GM12878 (cell line): ENCODE measurements around the gene FAM53B. TPM values are rescaled to one million over a fixed set of nuclear protein-coding genes. Genes with fewer than 3 reads are reported as not detected.

ENCODE experiments used
- ATAC-seq: fragments of 200-7000 bp; cut with Tn5 transposase; 3 replicates; pipeline ENCODE4 v1.9.1; 2020; ENCODE audit warnings: mild to moderate bottlenecking, moderate library complexity
- BruUV-seq: library from RNA; stranded (reverse); fragments of 400-500 nt; replicated peaks from 2 replicates; lab custom pipeline; 2021; lab: Mats Ljungman, UMichigan
- CTCF ChIA-PET: fragments of 300-600 bp; sonication (Branson Sonifier 250); formaldehyde crosslinking; extraction: SDS; loops from one replicate; lab custom pipeline; 2021; ENCODE audit warnings: inconsistent platforms; lab: Yijun Ruan, JAX
- POLR2A ChIA-PET: fragments of 350-600 bp; formaldehyde crosslinking; extraction: SDS; loops from one replicate; lab custom pipeline; 2021; ENCODE audit warnings: inconsistent platforms; lab: Charles Lee
- RAD21 ChIA-PET: fragments of 300-600 bp; sonication (Branson Sonifier 250); formaldehyde crosslinking; loops from one replicate; lab custom pipeline; 2023; ENCODE audit warnings: antibody characterized with exemption; ENCODE audit not compliant: unreplicated experiment; lab: Charles Lee
- SMC1A ChIA-PET: fragments of 300-600 bp; sonication (Branson Sonifier 250); formaldehyde crosslinking; loops from one replicate; lab custom pipeline; 2023; ENCODE audit not compliant: unreplicated experiment, uncharacterized antibody; lab: Charles Lee
- DNase-seq: peaks from one replicate; pipeline ENCODE4 v3.0.0-alpha.2; 2011; ENCODE audit warnings: low read depth, low spot score
- FAIRE-seq: peaks from 3 replicates; lab custom pipeline; 2011; peaks lifted over from hg19 to GRCh38; lab: Jason Lieb, UNC
- H2AFZ ChIP-seq: 2 replicates; pipeline ENCODE4 v1.6.0; 2011; ENCODE audit warnings: low read depth, low read length, control low read depth; ENCODE audit not compliant: control insufficient read depth
- H3K27ac ChIP-seq: 2 replicates; pipeline ENCODE4 v1.5.1; 2011; ENCODE audit warnings: control low read depth; ENCODE audit not compliant: control insufficient read depth, insufficient read depth
- H3K27me3 ChIP-seq, 2 experiments: replicated peaks in 1 of 2; 2 replicates each; pipeline versions ENCODE4 v1.6.0 to v1.6.1; 2011; ENCODE audit warnings: low read length in 1 of 2; ENCODE audit not compliant: control insufficient read depth in 2 of 2, insufficient read depth in 2 of 2
- H3K36me3 ChIP-seq, 2 experiments: 2 replicates each; pipeline ENCODE4 v1.5.1; 2011; ENCODE audit warnings: low read length in 1 of 2; ENCODE audit not compliant: control insufficient read depth in 2 of 2, insufficient read depth in 2 of 2
- H3K4me1 ChIP-seq: 2 replicates; pipeline ENCODE4 v1.6.1; 2011; ENCODE audit warnings: mild to moderate bottlenecking, low read length, moderate library complexity, mixed read lengths; ENCODE audit not compliant: control insufficient read depth, insufficient read depth
- H3K4me2 ChIP-seq: 2 replicates; pipeline ENCODE4 v1.6.0; 2011; ENCODE audit warnings: control low read depth; ENCODE audit not compliant: control insufficient read depth, insufficient read depth
- H3K4me3 ChIP-seq: fragments of 200-600 bp; sonication (generic); 2 replicates; pipeline ENCODE4 v1.5.1; 2016
- H3K79me2 ChIP-seq: 2 replicates; pipeline ENCODE4 v1.6.0; 2011; ENCODE audit warnings: low read length; ENCODE audit not compliant: control insufficient read depth, insufficient read depth
- H3K9ac ChIP-seq: 2 replicates; pipeline ENCODE4 v1.8.0; 2011; ENCODE audit warnings: low read length, control low read depth, mixed read lengths; ENCODE audit not compliant: control insufficient read depth, insufficient read depth
- H3K9me3 ChIP-seq: replicated peaks from 3 replicates; pipeline ENCODE4 v1.5.1; 2011; ENCODE audit warnings: mild to moderate bottlenecking, low read length; ENCODE audit not compliant: control insufficient read depth, insufficient read depth
- H4K20me1 ChIP-seq: 2 replicates; pipeline ENCODE4 v1.6.0; 2011; ENCODE audit not compliant: control insufficient read depth, insufficient read depth
- BACH1 ChIP-seq: fragments of 450-650 bp; IDR thresholded peaks from 2 replicates; pipeline ENCODE4 v1.6.1; 2017; ENCODE audit warnings: mild to moderate bottlenecking, borderline replicate concordance
- GATAD2B ChIP-seq: fragments of 450-650 bp; conservative IDR thresholded peaks from 2 replicates; pipeline ENCODE4 v1.6.1; 2017; ENCODE audit warnings: low read depth, mild to moderate bottlenecking, moderate library complexity
- IKZF1 ChIP-seq: fragments of 450-650 bp; conservative IDR thresholded peaks from 2 replicates; pipeline ENCODE4 v1.6.1; 2017; ENCODE audit warnings: antibody characterized with exemption, mild to moderate bottlenecking
- TARDBP ChIP-seq: IDR thresholded peaks from 2 replicates; pipeline ENCODE4 v1.6.1; 2016; ENCODE audit warnings: borderline replicate concordance
- YBX1 ChIP-seq: fragments of 450-650 bp; IDR thresholded peaks from 2 replicates; pipeline ENCODE4 v1.6.1; 2016; ENCODE audit warnings: antibody characterized with exemption
- ZNF687 ChIP-seq: fragments of 450-650 bp; IDR thresholded peaks from 2 replicates; pipeline ENCODE4 v1.6.1; 2017; ENCODE audit warnings: mild to moderate bottlenecking, moderate library complexity
- WGBS: methylation state at CpG from one replicate; pipeline ENCODE4 v1.1.6; 2016; ENCODE audit warnings: low lambda C conversion rate; ENCODE audit not compliant: insufficient replicate concordance, insufficient coverage; ENCODE audit errors: missing lambda C conversion rate; 5-methylcytosine and 5-hydroxymethylcytosine counted together
- in situ Hi-C: fragments of 300-500 bp; cut with MboI; formaldehyde crosslinking; loops from 9 replicates; pipeline ENCODE4 v1.14.3; 2018; ENCODE audit warnings: mixed read lengths
- intact Hi-C: fragments of 100-400 bp; cut with micrococcal nuclease; formaldehyde crosslinking; loops from one replicate; pipeline ENCODE4 v1.14.2; 2022; ENCODE audit not compliant: unreplicated experiment
- polyA plus RNA-seq, 11 experiments: library from polyadenylated mRNA; depleted of rRNA in 4 of 11; unstranded in 6 of 11; stranded (reverse) in 5 of 11; fragments of >200 nt; fragmentation: Nextera tagmentation in 4 of 11; fragmentation: Illumina TruSeq in 1 of 11; extraction: Ambion mirVana in 4 of 11; extraction: Trizol in 1 of 11; gene quantifications; 1 replicate in 1 of 11; 2 replicates in 10 of 11; pipeline versions ENCODE4 v1.2.1 to v1.2.3, GENCODE V29; 2011 to 2016; ENCODE audit warnings: inconsistent platforms in 2 of 11, missing spikeins in 2 of 11, low read depth in 1 of 11
- total RNA-seq, 4 experiments: library from RNA; depleted of rRNA in 3 of 4; stranded (reverse); fragments of >200 nt in 3 of 4; fragmentation: Illumina TruSeq in 1 of 4; extraction: Trizol in 1 of 4; gene quantifications; 2 replicates each; pipeline versions ENCODE4 v1.2.1 to v1.2.3, GENCODE V29; 2013 to 2021
- TF ChIP-seq, protein P1 (sequence below): IDR thresholded peaks from 2 replicates; pipeline ENCODE4 v1.6.1; 2012; ENCODE audit warnings: low read depth, low read length, improper control_type of control experiment
- TF ChIP-seq, protein P2 (sequence below): IDR thresholded peaks from 2 replicates; pipeline ENCODE4 v1.6.1; 2012; ENCODE audit warnings: low read length, inconsistent platforms

FAM53B gene
- total and polyA plus RNA-seq, 10 of the 15 experiments (the other 5 are each of a cell fraction or from before 2014, with no cell fraction given): 0.05 to 26.3 (median 8.1) TPM

GRCh38 chr10:124649214-124649613, 95.0 kb downstream of the FAM53B start:
- Histone ChIP-seq H3K4me1 (peaks cover 53% of the 10 kb centered on the region), H3K4me2 (peak overlapping the region; percentile 80), H3K79me2 (peaks cover 16% of the 10 kb centered on the region), H2AFZ (no peak overlapping the region), H3K4me3 (no peak overlapping the region), H3K27me3 (no peaks in the 10 kb centered on the region), H3K27ac (peak overlapping the region; percentile 87; the same call in 1 of the 2 replicates), H4K20me1 (no peaks in the 10 kb centered on the region; the same call in 1 of the 2 replicates), H3K9ac (no peak overlapping the region), H3K9me3 (no peaks in the 10 kb centered on the region), H3K36me3 (peaks cover 1 to 5% of the 10 kb centered on the region in 2 experiments; a peak in 3 of 4 replicates)
- FAIRE-seq: no peak
- RAD21 ChIA-PET: interaction anchor here (0.8 to 6.0 kb wide), 6 partner anchors 22 to 100 kb away, joined by 4 to 61 read pairs (median 24); no protein-coding TSS in a partner anchor
- 59% methylated on average over 5 of the region's 5 CpGs for WGBS
- BruUV-seq: no TSS peak
- TF ChIP-seq, protein P1, sequence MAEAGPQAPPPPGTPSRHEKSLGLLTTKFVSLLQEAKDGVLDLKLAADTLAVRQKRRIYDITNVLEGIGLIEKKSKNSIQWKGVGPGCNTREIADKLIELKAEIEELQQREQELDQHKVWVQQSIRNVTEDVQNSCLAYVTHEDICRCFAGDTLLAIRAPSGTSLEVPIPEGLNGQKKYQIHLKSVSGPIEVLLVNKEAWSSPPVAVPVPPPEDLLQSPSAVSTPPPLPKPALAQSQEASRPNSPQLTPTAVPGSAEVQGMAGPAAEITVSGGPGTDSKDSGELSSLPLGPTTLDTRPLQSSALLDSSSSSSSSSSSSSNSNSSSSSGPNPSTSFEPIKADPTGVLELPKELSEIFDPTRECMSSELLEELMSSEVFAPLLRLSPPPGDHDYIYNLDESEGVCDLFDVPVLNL: no peak
- TF ChIP-seq YBX1 (no peak), TARDBP (no peak)
- no peak for ATAC-seq
- DNase-seq: no peak
- POLR2A ChIA-PET: interaction anchor here (0.8 to 2.6 kb wide), 8 partner anchors 10 to 76 kb away, joined by 3 to 9 read pairs (median 5); no protein-coding TSS in a partner anchor
- intact Hi-C loops: loop anchor here (5.0 kb wide), 1 partner anchor 38 kb away; no protein-coding TSS in a partner anchor
- CTCF ChIA-PET: interaction anchor here (0.6 to 7.3 kb wide), 12 partner anchors 10 to 108 kb away, joined by 3 to 73 read pairs (median 4); no protein-coding TSS in a partner anchor
- SMC1A ChIA-PET: interaction anchor here (0.7 to 8.4 kb wide), 11 partner anchors 10 to 101 kb away, joined by 3 to 81 read pairs (median 4); no protein-coding TSS in a partner anchor
- in situ Hi-C loops: no loop called here

DNA sequence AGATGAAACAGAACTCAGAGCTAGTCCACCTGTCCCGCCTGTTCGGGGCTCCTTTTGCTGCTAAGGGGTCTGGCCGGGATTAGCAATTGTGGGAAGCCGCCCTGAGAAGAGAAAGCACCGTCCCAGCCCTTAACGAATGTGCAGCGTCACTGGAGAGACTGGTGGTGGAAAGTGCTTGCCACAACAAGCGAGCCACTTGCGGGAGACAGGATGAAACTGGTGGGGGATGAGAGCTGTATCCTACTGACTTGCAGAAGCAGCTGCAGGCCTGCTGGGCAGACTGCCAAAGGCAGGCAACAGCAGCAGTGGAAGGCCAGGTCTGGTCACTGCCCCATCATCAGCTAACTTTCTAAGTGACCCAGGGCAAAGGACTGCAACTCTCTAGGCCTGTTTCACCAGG, 95.4 kb downstream of the FAM53B start:
- ChIA-PET RAD21 (interaction anchor here (0.8 to 6.0 kb wide), 8 partner anchors 21 to 100 kb away, joined by 3 to 61 read pairs (median 15); no protein-coding TSS in a partner anchor), SMC1A (interaction anchor here (0.7 to 8.4 kb wide), 12 partner anchors 11 to 177 kb away, joined by 3 to 81 read pairs (median 4); no protein-coding TSS in a partner anchor), CTCF (interaction anchor here (0.6 to 7.3 kb wide), 11 partner anchors 9 to 108 kb away, joined by 3 to 73 read pairs (median 5); no protein-coding TSS in a partner anchor), POLR2A (interaction anchor here (0.8 to 2.6 kb wide), 9 partner anchors 11 to 76 kb away, joined by 3 to 9 read pairs (median 5); no protein-coding TSS in a partner anchor)
- FAIRE-seq (peak; percentile 87), ATAC-seq (peak; percentile 51), DNase-seq (peak; percentile 33)
- Histone ChIP-seq H3K27me3 (no peaks in the 10 kb centered on the region), H3K4me2 (peak overlapping the region; percentile 80), H4K20me1 (no peaks in the 10 kb centered on the region; the same call in 1 of the 2 replicates), H2AFZ (no peak overlapping the region), H3K9me3 (no peaks in the 10 kb centered on the region), H3K27ac (peak overlapping the region; percentile 87), H3K79me2 (peaks cover 16% of the 10 kb centered on the region), H3K4me3 (no peak overlapping the region), H3K9ac (0 out of 2 replicates have a peak overlapping the region, but pooled peaks have one; percentile 20), H3K36me3 (peaks cover 1 to 3% of the 10 kb centered on the region in 2 experiments; a peak in 3 of 4 replicates), H3K4me1 (peaks cover 53% of the 10 kb centered on the region)
- 49% methylated on average over 9 of the region's 9 CpGs for WGBS
- in situ Hi-C loops: no loop called here
- BruUV-seq: no TSS peak
- intact Hi-C loops: loop anchor here (5.0 kb wide), 1 partner anchor 39 kb away; no protein-coding TSS in a partner anchor
- TF ChIP-seq IKZF1 (peak; percentile 36), GATAD2B (0 out of 2 replicates have a peak, but pooled peaks have one; percentile 23), BACH1 (peak; percentile 57; the same call in 1 of the 2 replicates), ZNF687 (peak; percentile 40; the same call in 1 of the 2 replicates)
- TF ChIP-seq, protein P2, sequence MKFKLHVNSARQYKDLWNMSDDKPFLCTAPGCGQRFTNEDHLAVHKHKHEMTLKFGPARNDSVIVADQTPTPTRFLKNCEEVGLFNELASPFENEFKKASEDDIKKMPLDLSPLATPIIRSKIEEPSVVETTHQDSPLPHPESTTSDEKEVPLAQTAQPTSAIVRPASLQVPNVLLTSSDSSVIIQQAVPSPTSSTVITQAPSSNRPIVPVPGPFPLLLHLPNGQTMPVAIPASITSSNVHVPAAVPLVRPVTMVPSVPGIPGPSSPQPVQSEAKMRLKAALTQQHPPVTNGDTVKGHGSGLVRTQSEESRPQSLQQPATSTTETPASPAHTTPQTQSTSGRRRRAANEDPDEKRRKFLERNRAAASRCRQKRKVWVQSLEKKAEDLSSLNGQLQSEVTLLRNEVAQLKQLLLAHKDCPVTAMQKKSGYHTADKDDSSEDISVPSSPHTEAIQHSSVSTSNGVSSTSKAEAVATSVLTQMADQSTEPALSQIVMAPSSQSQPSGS: no peak
